Neutrophil (primary cell): ENCODE measurements around the gene TMC3.

Experiments
- H3K27ac ChIP-seq: fragments of 200-600 bp; sonication (generic); 2 replicates; pipeline ENCODE4 v1.5.1; 2016; ENCODE audit warnings: mild to moderate bottlenecking, moderate library complexity
- H3K27me3 ChIP-seq: fragments of 200-600 bp; sonication (generic); 2 replicates; pipeline ENCODE4 v1.6.0; 2016; ENCODE audit warnings: mild to moderate bottlenecking
- H3K36me3 ChIP-seq: fragments of 200-600 bp; sonication (generic); 2 replicates; pipeline ENCODE4 v1.5.1; 2017
- H3K4me1 ChIP-seq, 2 experiments: fragments of 200-600 bp in 1 of 2; sonication (generic) in 1 of 2; 1 replicate in 1 of 2; 2 replicates in 1 of 2; pipeline versions ENCODE4 v1.5.1 to v1.6.1; 2013 to 2016; ENCODE audit warnings: low read depth in 1 of 2, low read length in 1 of 2, mild to moderate bottlenecking in 1 of 2, moderate library complexity in 1 of 2; ENCODE audit not compliant: control insufficient read depth in 1 of 2, insufficient read depth in 1 of 2
- H3K4me3 ChIP-seq, 2 experiments: fragments of 200-600 bp in 1 of 2; sonication (generic) in 1 of 2; 1 replicate in 1 of 2; 2 replicates in 1 of 2; pipeline ENCODE4 v1.5.1; 2013 to 2016; ENCODE audit warnings: low read depth in 1 of 2, low read length in 1 of 2, mild to moderate bottlenecking in 1 of 2, moderate library complexity in 1 of 2
- H3K9me3 ChIP-seq: fragments of 200-600 bp; sonication (generic); 2 replicates; pipeline ENCODE4 v1.5.1; 2016
- TF ChIP-seq, protein P1 (sequence below): fragments of 200-600 bp; sonication (generic); IDR thresholded peaks from 2 replicates; pipeline ENCODE4 v1.5.1; 2016; ENCODE audit warnings: antibody characterized with exemption

Gene TMC3

DNA sequence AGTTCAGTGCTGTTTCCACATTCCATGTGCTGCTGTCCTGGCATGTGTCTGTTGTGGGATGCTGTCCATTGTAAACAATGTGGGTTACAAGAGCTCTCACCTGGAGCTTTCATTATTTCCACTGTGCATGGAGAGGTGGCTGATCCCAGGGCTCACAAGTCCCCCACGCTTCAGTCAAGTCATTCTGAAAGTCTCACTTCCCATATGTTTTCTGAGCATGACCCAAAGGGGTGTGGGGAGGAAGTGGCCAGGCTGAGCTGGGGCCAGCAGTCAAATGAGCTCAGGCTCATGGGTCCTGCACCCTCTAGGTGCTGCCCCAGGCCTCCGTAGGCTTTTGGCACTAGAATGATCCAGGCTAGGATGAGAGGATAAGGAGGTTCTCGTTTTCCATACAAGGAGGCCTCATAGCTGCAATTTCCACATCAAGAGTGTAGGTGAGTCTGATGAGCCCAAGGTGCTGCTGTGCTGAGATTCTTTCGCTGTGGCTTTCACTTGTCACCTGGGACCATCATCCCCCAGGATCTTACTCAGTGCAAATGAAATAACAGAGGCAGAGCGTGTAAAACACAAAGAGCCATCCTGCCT lies 72.1 kb downstream of the TMC3 start:
- H3K36me3 ChIP-seq: peaks cover 79% of the 10 kb centered on the region
- TF ChIP-seq, protein P1, sequence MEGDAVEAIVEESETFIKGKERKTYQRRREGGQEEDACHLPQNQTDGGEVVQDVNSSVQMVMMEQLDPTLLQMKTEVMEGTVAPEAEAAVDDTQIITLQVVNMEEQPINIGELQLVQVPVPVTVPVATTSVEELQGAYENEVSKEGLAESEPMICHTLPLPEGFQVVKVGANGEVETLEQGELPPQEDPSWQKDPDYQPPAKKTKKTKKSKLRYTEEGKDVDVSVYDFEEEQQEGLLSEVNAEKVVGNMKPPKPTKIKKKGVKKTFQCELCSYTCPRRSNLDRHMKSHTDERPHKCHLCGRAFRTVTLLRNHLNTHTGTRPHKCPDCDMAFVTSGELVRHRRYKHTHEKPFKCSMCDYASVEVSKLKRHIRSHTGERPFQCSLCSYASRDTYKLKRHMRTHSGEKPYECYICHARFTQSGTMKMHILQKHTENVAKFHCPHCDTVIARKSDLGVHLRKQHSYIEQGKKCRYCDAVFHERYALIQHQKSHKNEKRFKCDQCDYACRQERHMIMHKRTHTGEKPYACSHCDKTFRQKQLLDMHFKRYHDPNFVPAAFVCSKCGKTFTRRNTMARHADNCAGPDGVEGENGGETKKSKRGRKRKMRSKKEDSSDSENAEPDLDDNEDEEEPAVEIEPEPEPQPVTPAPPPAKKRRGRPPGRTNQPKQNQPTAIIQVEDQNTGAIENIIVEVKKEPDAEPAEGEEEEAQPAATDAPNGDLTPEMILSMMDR: no peak
- H3K4me1 ChIP-seq: peaks cover 68 to 76% of the 10 kb centered on the region in 2 experiments
- H3K27ac ChIP-seq: peak overlapping the region; percentile 96
- peak overlapping the region; percentile 86 to 97 for H3K4me3 ChIP-seq
- H3K9me3 ChIP-seq: no peaks in the 10 kb centered on the region
- H3K27me3 ChIP-seq: no peaks in the 10 kb centered on the region

DNA sequence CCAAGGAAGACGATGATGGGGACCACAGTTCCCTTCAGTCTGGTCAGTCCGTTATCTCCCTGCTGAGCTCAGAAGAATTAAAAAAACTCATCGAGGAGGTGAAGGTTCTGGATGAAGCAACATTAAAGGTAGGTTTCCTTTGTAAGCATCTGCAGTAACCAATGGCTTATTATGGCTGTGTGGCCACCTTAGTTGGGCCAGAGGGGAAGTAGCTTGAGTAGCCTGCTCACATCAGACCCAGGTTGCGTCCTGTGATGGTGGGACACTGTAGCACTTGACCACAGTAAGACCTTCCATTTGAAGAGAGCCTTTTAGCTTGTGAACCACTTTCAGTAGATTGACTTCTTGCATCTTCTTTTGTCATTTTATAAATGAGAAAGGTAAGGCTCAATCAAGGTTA lies 72.6 kb downstream of the TMC3 start:
- peaks cover 73 to 81% of the 10 kb centered on the region in 2 experiments for H3K4me1 ChIP-seq
- peak overlapping the region; percentile 96 for H3K27ac ChIP-seq
- H3K36me3 ChIP-seq: peaks cover 74% of the 10 kb centered on the region
- no peaks in the 10 kb centered on the region for H3K9me3 ChIP-seq
- TF ChIP-seq, protein P1: no peak
- peak overlapping the region; percentile 86 to 97 for H3K4me3 ChIP-seq
- no peaks in the 10 kb centered on the region for H3K27me3 ChIP-seq

DNA sequence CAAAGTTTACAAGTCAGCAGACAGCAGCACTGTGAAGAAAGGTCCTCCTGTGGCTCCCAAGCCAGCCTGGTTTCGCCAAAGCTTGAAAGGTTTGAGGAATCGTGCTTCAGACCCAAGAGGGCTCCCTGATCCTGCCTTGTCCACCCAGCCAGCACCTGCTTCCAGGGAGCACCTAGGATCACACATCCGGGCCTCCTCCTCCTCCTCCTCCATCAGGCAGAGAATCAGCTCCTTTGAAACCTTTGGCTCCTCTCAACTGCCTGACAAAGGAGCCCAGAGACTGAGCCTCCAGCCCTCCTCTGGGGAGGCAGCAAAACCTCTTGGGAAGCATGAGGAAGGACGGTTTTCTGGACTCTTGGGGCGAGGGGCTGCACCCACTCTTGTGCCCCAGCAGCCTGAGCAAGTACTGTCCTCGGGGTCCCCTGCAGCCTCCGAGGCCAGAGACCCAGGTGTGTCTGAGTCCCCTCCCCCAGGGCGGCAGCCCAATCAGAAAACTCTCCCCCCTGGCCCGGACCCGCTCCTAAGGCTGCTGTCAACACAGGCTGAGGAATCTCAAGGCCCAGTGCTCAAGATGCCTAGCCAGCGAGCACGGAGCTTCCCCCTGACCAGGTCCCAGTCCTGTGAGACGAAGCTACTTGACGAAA lies 74.3 kb downstream of the TMC3 start:
- Histone ChIP-seq H3K27ac (peak overlapping the region; percentile 96), H3K4me3 (peak overlapping the region; percentile 86 to 97), H3K27me3 (no peaks in the 10 kb centered on the region), H3K4me1 (peaks cover 82 to 93% of the 10 kb centered on the region in 2 experiments), H3K9me3 (no peaks in the 10 kb centered on the region), H3K36me3 (peaks cover 57% of the 10 kb centered on the region)
- TF ChIP-seq, protein P1: no peak

DNA sequence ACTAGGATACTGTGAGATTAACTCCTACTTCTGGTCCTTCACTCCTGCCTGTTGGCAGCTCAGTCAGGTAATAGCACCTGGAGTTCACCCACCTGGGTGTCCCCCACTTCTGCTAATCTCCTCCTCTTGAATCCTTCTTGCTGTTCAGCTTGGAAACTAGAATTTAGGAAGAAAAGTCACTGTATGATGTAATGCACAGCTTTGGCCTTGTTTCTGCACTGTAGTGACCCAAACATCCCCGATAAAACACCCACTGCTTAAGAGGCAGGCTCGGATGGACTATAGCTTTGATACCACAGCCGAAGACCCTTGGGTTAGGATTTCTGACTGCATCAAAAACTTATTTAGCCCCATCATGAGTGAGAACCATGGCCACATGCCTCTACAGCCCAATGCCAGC lies 74.9 kb downstream of the TMC3 start:
- H3K27ac ChIP-seq: peak overlapping the region; percentile 96
- H3K4me3 ChIP-seq: peak overlapping the region; percentile 86 to 97
- H3K27me3 ChIP-seq: no peaks in the 10 kb centered on the region
- TF ChIP-seq, protein P1: no peak
- no peaks in the 10 kb centered on the region for H3K9me3 ChIP-seq
- H3K36me3 ChIP-seq: peaks cover 52% of the 10 kb centered on the region
- H3K4me1 ChIP-seq: peaks cover 82 to 94% of the 10 kb centered on the region in 2 experiments

DNA sequence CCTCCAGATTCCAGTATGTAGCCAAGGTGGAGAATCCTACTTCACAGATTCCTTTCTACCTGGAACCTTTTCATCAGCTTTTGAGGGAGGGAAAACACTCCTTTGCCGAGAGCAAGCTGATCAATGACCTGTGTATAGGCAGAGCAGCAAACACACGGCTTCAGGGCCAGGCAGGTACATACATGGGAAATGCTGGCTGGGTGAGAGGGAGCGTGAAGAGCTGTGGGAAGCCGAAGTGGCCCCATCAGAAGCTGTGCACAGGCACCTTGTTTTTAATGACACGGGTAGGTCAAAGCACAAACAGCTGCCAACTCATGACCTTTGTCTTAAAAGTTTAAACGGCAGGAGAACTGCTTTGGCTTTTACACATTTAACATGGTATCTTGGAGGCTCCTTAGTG lies 75.4 kb downstream of the TMC3 start:
- H3K27me3 ChIP-seq: no peaks in the 10 kb centered on the region
- TF ChIP-seq, protein P1: no peak
- peaks cover 82 to 94% of the 10 kb centered on the region in 2 experiments for H3K4me1 ChIP-seq
- peak overlapping the region; percentile 86 to 97 for H3K4me3 ChIP-seq
- no peaks in the 10 kb centered on the region for H3K9me3 ChIP-seq
- peaks cover 46% of the 10 kb centered on the region for H3K36me3 ChIP-seq
- peak overlapping the region; percentile 96 for H3K27ac ChIP-seq
